NOMO-1 (cell line): ENCODE measurements around the gene EXOC3L4.
A peak's percentile ranks its signal among the peaks of the same experiment; 100 is the strongest.

Experiments used
- DNase-seq, 2 experiments: peaks; one replicate each; lab custom pipeline; 2025; ENCODE audit not compliant: unreplicated experiment in 2 of 2; lab: John Stamatoyannopoulos, UW

Gene EXOC3L4

GRCh38 chr14:103070263-103070885 lies 24.2 kb upstream of the EXOC3L4 start:
- DNase-seq, result no peak

GRCh38 chr14:103070971-103071542 lies 23.5 kb upstream of the EXOC3L4 start:
- DNase-seq, result no peak

- peak in 1 of 2 experiments; percentile 4 for DNase-seq
Observed at GRCh38 chr14:103071544-103072251, 22.8 kb upstream of the EXOC3L4 start.

GRCh38 chr14:103072595-103073366 lies 21.7 kb upstream of the EXOC3L4 start:
- DNase-seq, result no peak

GRCh38 chr14:103073367-103073875 lies 21.1 kb upstream of the EXOC3L4 start:
- DNase-seq, result no peak

GRCh38 chr14:103073876-103074728 lies 20.4 kb upstream of the EXOC3L4 start:
- no peak for DNase-seq

GRCh38 chr14:103074729-103075367 lies 19.7 kb upstream of the EXOC3L4 start:
- DNase-seq, result no peak

- peak; percentile 56 to 75 for DNase-seq
Observed at GRCh38 chr14:103078420-103078749, 16.1 kb upstream of the EXOC3L4 start.

- DNase-seq, result no peak
Observed at GRCh38 chr14:103078860-103079587, 15.5 kb upstream of the EXOC3L4 start.

GRCh38 chr14:103081951-103082350 lies 12.6 kb upstream of the EXOC3L4 start:
- DNase-seq, result no peak

GRCh38 chr14:103084021-103084919 lies 10.3 kb upstream of the EXOC3L4 start, which contains the start of gene LBHD2:
TSS of gene LBHD2 (plus strand) at chr14:103084210. CDS start at chr14:103086013, 1,803 bp downstream.
- DNase-seq, result no peak

- no peak for DNase-seq
Observed at GRCh38 chr14:103085106-103086091, 9.1 kb upstream of the EXOC3L4 start.

- no peak for DNase-seq
Observed at GRCh38 chr14:103086771-103087342, 7.7 kb upstream of the EXOC3L4 start.

- no peak for DNase-seq
Observed at GRCh38 chr14:103087343-103087835, 7.1 kb upstream of the EXOC3L4 start.

- no peak for DNase-seq
Observed at GRCh38 chr14:103088921-103089320, 5.6 kb upstream of the EXOC3L4 start.
